HL-60/S4 treated with retinoic acid at 250 ng/mL for 4 days and 3 days (cell line): ENCODE measurements around the gene TAF9.
"Not testable (repeated sequence)": the region's sequence is repeated elsewhere in the genome, so short reads cannot be mapped to it uniquely, and the experiment has no call there.

Experiments used
- in situ Hi-C: fragments of 300-500 bp; cut with MboI; formaldehyde crosslinking; loops from 2 replicates; pipeline ENCODE4 v1.7.0; 2022; ENCODE audit warnings: low sequenced_read_pairs

TAF9 gene

DNA sequence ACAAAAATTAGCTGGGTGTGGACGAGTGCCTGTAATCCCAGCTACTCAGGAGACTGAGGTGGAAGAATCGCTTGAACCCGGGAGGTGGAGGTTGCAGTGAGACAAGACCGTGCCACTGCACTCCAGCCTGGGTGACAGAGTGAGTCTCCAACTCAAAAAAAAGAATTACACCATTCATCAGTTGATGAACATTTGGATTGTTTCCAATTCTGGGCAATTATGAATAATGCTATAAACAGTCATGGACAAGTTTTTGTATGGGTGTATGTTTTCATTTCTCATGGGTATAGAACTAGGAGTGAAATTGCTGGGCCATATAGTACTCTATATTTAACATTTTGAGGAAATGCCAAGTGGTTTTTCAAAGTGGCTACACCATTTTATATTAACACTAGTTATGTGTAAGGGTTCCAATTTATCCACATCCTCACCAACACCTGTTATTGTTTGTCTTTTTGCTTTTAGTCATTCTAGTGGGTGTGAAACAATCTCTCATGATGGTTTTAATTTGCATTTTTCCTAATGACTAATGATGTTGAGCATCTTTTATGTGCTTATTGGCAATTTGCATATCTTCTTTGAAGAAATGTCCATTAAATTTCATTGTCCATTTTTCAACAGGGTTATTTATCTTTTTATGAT lies 27.7 kb downstream of the TAF9 start:
- in situ Hi-C loops, result no loop called here

DNA sequence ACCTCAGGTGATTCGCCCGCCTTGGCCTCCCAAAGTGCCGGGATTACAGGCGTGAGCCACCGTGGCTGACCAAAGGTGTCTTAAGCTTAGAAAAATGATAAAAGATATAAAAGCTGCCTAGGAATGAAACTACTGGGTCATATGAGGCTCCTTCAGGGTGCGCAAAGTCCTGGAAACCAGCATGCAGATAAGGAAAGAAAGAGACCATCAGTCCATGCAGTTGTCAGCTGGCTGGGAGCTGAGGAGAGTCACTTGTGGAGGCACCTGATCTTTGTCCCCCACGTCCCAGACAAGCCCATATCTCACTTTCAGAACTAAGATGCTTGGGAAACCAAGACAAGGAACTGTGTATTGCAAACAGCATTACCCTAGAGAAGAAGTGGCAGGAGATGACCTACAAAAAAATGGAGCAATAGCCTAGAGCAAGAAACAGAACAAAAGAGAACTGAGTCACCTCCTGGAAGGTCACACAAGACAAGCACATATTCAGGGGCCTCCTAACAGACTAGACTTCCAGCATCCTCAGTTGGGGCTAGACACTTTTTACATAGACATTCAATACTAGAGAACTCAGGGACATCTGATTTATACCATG lies 33.9 kb downstream of the TAF9 start:
- in situ Hi-C loops, result no loop called here

DNA sequence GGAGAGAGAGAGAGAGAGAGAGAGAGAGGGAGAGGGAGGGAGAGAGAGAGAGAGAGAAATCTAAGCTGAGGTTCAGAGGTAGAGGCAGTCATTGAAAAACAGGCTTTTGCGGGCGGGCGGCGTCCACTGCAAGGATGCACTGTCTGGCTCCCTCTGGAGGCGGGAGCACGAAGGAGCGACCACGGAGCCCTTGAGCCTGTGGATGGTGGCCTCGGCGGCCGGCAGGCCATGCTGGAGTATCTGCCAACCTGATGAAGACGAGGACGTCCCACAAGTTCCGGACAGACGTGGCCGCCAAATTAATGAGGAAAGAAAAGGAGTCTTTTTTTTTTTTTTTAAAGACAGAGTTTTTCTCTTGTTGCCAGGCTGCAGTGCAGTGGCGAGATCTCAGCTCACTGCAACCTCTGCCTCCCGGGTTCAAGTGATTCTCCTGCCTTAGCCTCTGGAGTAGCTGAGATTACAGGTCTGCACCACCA lies 34.5 kb downstream of the TAF9 start:
- in situ Hi-C loops, result no loop called here

DNA sequence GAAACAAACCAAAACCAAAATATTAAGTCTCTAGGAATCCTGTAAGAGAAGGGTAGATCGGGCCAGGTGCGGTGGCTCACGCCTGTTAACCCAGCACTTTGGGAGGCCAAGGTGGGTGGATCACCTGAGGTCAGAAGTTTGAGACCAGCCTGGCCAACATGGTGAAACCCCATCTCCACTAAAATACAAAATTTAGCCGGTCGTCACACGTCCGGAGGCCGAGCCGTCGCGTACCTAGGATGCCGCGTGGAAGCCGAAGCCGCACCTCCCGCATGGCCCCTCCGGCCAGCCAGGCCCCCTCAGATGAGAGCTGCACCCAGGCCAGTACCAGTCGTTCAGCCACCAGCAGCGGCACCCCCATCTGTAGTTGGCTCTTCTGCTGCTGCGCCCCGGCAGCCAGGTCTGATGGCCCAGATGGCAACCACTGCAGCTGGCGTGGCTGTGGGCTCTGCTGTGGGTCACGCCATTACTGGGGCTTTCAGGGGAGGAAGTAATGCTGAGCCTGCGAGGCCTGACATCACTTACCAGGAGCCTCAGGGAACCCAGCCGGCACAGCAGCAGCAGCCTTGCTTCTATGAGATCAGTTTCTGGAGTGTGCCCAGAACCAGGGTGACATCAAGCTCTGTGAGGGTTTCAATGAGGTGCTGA lies 35.5 kb downstream of the TAF9 start:
- in situ Hi-C loops, result not testable (repeated sequence)

DNA sequence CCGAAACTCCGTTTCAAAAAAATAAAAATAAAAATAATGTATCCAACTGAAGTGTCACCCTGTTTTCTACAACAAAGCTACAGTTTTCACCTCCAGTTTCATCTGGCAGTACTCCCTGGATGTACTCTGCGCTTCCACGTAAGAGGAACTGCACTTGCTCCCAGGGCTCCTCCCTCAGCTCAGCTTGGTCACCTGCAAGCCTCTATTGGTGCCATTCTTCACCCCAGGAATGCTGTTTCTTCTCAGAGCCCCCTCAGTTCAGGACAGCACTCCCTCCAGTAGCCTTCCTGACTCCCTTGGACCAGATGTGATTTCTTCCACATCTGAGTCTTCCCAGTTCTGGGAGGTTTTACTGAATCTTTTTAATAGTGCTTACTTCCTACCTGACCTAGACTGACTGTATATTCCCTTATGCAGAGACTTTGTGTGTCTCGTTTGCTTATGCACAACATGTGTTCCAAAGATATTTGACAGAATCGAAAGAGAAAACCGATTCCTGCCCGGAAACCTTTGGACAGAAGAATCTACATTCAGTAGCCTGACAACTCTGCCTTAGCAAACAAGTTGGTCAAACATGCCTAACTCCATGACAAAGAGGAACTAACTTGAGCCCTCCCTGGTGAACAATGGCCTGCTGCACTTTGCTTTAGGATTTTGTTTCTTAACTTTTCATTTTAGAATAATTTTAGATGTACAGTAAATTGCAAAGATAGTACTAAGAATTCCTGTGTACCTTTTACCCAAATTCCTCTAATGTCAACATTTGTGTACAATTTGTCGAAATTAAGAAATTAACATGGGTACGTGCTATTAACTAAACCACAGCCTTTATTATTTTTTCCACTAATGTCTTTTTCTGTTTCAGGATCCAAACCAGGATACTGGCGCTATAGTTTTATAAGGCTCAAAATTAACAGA lies 37.5 kb downstream of the TAF9 start:
- in situ Hi-C loops, result no loop called here

DNA sequence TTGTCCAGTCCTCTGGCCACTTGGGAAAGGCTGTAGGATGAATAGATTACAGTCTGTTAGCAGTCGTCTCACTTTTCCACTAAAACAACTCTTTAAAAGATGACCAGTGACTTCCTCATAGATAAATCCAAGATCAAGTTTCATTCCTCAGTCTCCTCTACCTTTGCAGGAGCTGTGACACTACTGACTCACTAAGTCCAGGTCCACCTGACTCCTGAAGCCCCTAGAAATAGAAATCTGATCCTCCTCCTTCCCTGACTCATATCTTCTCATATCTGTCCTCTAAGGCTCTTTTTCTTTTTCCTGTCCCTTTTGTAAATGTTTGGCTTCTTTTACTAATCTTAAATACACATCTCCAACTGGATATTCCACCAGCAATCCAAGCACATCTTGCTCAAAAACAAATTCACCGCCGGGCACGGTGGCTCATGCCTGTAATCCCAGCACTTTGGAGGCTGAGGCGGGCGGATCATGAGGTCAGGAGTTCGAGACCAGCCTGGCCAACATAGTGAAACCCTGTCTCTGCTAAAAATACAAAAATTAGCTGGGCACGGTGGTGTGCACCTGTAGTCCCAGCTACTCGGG lies 39.3 kb downstream of the TAF9 start:
- in situ Hi-C loops, result no loop called here

DNA sequence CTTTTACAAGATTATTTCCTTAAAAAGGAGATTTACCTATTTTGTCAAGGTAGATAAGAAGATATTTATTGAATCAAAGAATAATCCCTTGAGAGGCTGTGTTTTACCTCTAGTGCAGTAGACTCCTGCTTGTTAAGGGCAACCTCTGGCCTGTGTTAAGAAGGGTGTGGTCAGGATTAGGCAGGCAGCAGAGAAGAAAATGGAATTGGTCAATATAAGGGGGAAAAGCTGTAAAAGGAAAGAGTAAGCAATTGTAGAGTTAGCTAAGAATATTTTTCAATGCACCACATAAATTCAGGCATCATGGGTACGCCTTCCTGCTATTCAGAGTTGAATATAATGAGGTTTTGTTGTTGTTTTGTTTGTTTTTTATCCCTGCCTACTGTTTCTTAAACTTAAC lies 43.0 kb downstream of the TAF9 start:
- in situ Hi-C loops, result no loop called here

DNA sequence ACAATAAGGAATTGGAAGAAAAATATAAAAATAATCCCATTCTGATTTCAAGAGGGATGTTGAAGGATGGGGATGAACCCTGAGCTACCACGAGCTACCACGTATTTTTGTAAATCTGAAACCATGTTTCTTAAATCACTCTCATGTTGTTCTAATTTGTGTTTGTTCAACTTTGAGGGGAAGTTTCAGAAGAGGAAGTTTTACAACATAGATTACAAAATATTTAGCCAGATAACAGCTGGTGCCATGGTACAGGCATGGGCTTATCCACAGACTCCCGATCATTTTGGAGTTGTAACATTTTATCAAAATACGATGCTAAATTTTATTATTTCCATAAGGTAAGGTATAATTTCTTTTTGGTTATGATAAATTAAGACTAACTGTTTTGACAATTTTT lies 51.9 kb downstream of the TAF9 start:
- in situ Hi-C loops, result no loop called here

DNA sequence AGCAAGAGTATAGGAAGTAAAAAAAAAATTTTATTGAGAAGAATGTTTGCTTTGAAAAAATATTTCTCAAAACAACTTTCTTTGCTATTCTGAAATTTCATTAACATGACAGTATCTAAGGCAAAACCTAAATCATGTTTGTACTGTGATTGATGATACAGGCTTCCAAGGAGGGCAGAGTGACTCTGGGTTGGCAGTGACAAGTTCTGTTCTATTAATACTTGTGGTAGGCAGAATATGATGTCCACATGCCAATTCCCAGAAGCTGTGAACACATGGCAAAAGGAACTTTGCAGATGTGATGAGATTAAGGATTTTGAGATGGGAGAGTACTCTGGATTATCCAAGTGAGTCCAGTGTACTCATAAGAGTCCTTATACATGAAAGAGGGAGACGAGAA lies 53.3 kb downstream of the TAF9 start:
- in situ Hi-C loops, result no loop called here
